GM23338 (cell line): Measurements from ENCODE around the gene SENP8. TPM values are rescaled to one million over a fixed set of nuclear protein-coding genes. Genes with fewer than 3 reads are reported as not detected.

ENCODE experiments used
- ATAC-seq: fragments of 200-7000 bp; cut with Tn5 transposase; 3 replicates; pipeline ENCODE4 v1.9.1; 2020
- DNase-seq: peaks from one replicate; pipeline ENCODE4 v3.0.0-alpha.2; 2015; ENCODE audit warnings: low spot score
- H2AFZ ChIP-seq: fragments of 200-600 bp; sonication (generic); 2 replicates; pipeline ENCODE4 v1.8.0; 2016; ENCODE audit warnings: antibody characterized with exemption, mild to moderate bottlenecking, moderate library complexity
- H3F3A ChIP-seq: fragments of 200-600 bp; sonication (generic); replicated peaks from 2 replicates; pipeline ENCODE4 v1.8.0; 2017; ENCODE audit warnings: antibody characterized with exemption, mixed run types, low read depth
- H3K27ac ChIP-seq: fragments of 200-600 bp; sonication (generic); 2 replicates; pipeline ENCODE4 v1.6.1; 2016; ENCODE audit warnings: low read depth
- H3K27me3 ChIP-seq: fragments of 200-600 bp; sonication (generic); 2 replicates; pipeline ENCODE4 v1.8.0; 2016; ENCODE audit warnings: mild to moderate bottlenecking, mixed run types, moderate library complexity; ENCODE audit not compliant: insufficient read depth
- H3K36me3 ChIP-seq: fragments of 200-600 bp; sonication (generic); 2 replicates; pipeline ENCODE4 v1.8.0; 2016; ENCODE audit warnings: mild to moderate bottlenecking; ENCODE audit not compliant: insufficient read depth
- H3K4me1 ChIP-seq: fragments of 200-600 bp; sonication (generic); 2 replicates; pipeline ENCODE4 v1.8.0; 2016; ENCODE audit warnings: mild to moderate bottlenecking, moderate library complexity; ENCODE audit not compliant: insufficient read depth
- H3K4me2 ChIP-seq: fragments of 200-600 bp; sonication (generic); 2 replicates; pipeline ENCODE4 v1.7.1; 2017; ENCODE audit warnings: mixed run types
- H3K4me3 ChIP-seq: fragments of 200-600 bp; sonication (generic); 2 replicates; pipeline ENCODE4 v1.6.1; 2016; ENCODE audit warnings: mixed run types
- H3K79me2 ChIP-seq: fragments of 200-600 bp; sonication (generic); replicated peaks from 2 replicates; pipeline ENCODE4 v1.8.0; 2017; ENCODE audit warnings: mild to moderate bottlenecking; ENCODE audit not compliant: insufficient read depth
- H3K9me2 ChIP-seq: fragments of 200-600 bp; sonication (generic); 2 replicates; pipeline ENCODE4 v1.8.0; 2017; ENCODE audit not compliant: insufficient read depth
- H4K20me1 ChIP-seq: fragments of 200-600 bp; sonication (generic); replicated peaks from 2 replicates; pipeline ENCODE4 v1.8.0; 2017; ENCODE audit warnings: mild to moderate bottlenecking; ENCODE audit not compliant: insufficient read depth
- H3K27ac Mint-ChIP-seq: 2 replicates; pipeline ENCODE4 v1.8.0; 2020; ENCODE audit warnings: inconsistent platforms, mild to moderate bottlenecking, moderate library complexity, mixed read lengths
- H3K27me3 Mint-ChIP-seq: 3 replicates; pipeline ENCODE4 v1.8.0; 2022; ENCODE audit warnings: low read depth, mild to moderate bottlenecking, moderate library complexity, mixed read lengths, inconsistent platforms; ENCODE audit not compliant: insufficient read depth, poor library complexity
- H3K36me3 Mint-ChIP-seq: 3 replicates; pipeline ENCODE4 v1.8.0; 2021; ENCODE audit warnings: low read depth, mild to moderate bottlenecking, inconsistent platforms, moderate library complexity, mixed read lengths
- H3K4me1 Mint-ChIP-seq: 3 replicates; pipeline ENCODE4 v1.8.0; 2020; ENCODE audit warnings: mild to moderate bottlenecking, inconsistent platforms, mixed read lengths
- H3K4me3 Mint-ChIP-seq: 3 replicates; pipeline ENCODE4 v1.8.0; 2021; ENCODE audit warnings: moderate library complexity, mild to moderate bottlenecking, inconsistent platforms, mixed read lengths
- H3K9me3 Mint-ChIP-seq: 3 replicates; pipeline ENCODE4 v1.8.0; 2020; ENCODE audit warnings: moderate library complexity, mild to moderate bottlenecking, inconsistent platforms, mixed read lengths
- CREB1 ChIP-seq: fragments of 250-450 bp; sonication (Bioruptor Pico); IDR thresholded peaks from 2 replicates; pipeline ENCODE4 v1.5.0; 2020; ENCODE audit warnings: low read depth, mild to moderate bottlenecking, moderate library complexity
- EZH2 ChIP-seq: fragments of 200-600 bp; sonication (generic); IDR thresholded peaks from one replicate; pipeline ENCODE4 v1.8.0; 2017; ENCODE audit warnings: antibody characterized with exemption, mild to moderate bottlenecking, low read depth; ENCODE audit not compliant: unreplicated experiment
- JUNB ChIP-seq: IDR thresholded peaks from one replicate; pipeline ENCODE4 v1.6.1; 2016; ENCODE audit warnings: antibody characterized with exemption; ENCODE audit not compliant: unreplicated experiment
- NANOG ChIP-seq: IDR thresholded peaks from 2 replicates; pipeline ENCODE4 v1.6.1; 2016; ENCODE audit warnings: antibody characterized with exemption, borderline replicate concordance
- POLR2AphosphoS5 ChIP-seq: IDR thresholded peaks from 2 replicates; pipeline ENCODE4 v1.6.1; 2016; ENCODE audit warnings: antibody characterized with exemption, low read depth
- STAT1 ChIP-seq: IDR thresholded peaks from one replicate; pipeline ENCODE4 v1.6.1; 2016; ENCODE audit warnings: antibody characterized with exemption; ENCODE audit not compliant: unreplicated experiment
- ZNF114 ChIP-seq: fragments of 250-450 bp; sonication (Bioruptor Pico); IDR thresholded peaks from 2 replicates; pipeline ENCODE4 v1.5.0; 2020; ENCODE audit warnings: mild to moderate bottlenecking, moderate library complexity
- ZNF331 ChIP-seq: fragments of 250-450 bp; sonication (Bioruptor Pico); IDR thresholded peaks from 2 replicates; pipeline ENCODE4 v1.5.0; 2020; ENCODE audit warnings: low read depth, mild to moderate bottlenecking, moderate library complexity
- polyA plus RNA-seq: library from polyadenylated mRNA; unstranded; fragments of >200 nt; fragmentation: Nextera tagmentation; extraction: Ambion mirVana; gene quantifications from 2 replicates; pipeline ENCODE4 v1.2.1, GENCODE V29; 2016
- total RNA-seq: library from RNA; depleted of rRNA; stranded (reverse); fragments of >200 nt; shearing (Covaris generic); gene quantifications from 2 replicates; pipeline ENCODE4 v1.2.3, GENCODE V29; 2014
- TF ChIP-seq, protein P1 (sequence below), 2 experiments: fragments of 200-600 bp in 1 of 2; sonication (generic) in 1 of 2; conservative IDR thresholded peaks; 2 replicates each; pipeline versions ENCODE4 v1.5.1 to v1.6.1; 2016 to 2017; ENCODE audit warnings: antibody characterized with exemption in 2 of 2, low read depth in 2 of 2, mild to moderate bottlenecking in 2 of 2, moderate library complexity in 1 of 2
- TF ChIP-seq, protein P2 (sequence below): IDR thresholded peaks from one replicate; pipeline ENCODE4 v1.6.1; 2018; ENCODE audit warnings: antibody characterized with exemption; ENCODE audit not compliant: unreplicated experiment
- TF ChIP-seq, protein P3 (sequence below): IDR thresholded peaks from 2 replicates; pipeline ENCODE4 v1.6.1; 2016; ENCODE audit warnings: antibody characterized with exemption
- TF ChIP-seq, protein P4 (sequence below): fragments of 250-450 bp; sonication (Bioruptor Pico); IDR thresholded peaks from 2 replicates; pipeline ENCODE4 v1.5.0; 2020; ENCODE audit warnings: mild to moderate bottlenecking, moderate library complexity

SENP8 gene
- total and polyA plus RNA-seq, 2 experiments from 2014 or later = 3.1 to 7.7 TPM

DNA sequence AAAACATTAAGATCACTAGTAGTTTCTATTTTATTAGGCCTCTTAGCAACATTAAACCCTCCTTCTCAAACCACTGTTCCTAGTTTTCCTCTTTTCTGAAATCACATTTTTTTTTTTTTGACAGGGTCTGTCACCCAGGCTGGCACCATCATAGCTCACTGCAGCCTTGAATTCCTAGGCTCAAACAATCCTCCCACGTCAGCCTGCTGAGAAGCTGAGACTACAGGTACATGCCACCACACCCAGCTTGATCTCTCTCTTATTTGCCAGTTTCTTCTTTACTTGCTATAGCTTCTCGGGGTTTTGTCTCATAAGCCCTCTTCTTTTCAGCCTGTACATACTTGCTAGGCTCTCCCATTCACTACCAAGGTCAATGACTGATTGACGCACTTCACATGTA lies 28.0 kb downstream of the SENP8 start:
- Mint-ChIP-seq H3K36me3 (no peaks in the 10 kb centered on the region), H3K9me3 (no peaks in the 10 kb centered on the region), H3K4me1 (no peaks in the 10 kb centered on the region), H3K27ac (no peak overlapping the region), H3K4me3 (no peak overlapping the region), H3K27me3 (peaks cover 6% of the 10 kb centered on the region)
- H3K27ac ChIP-seq = no peak overlapping the region
- DNase-seq (no peak), ATAC-seq (no peak)
- H3F3A ChIP-seq = no peaks in the 10 kb centered on the region
- no peak overlapping the region for H2AFZ ChIP-seq
- H3K27me3 ChIP-seq = no peaks in the 10 kb centered on the region
- H3K36me3 ChIP-seq = no peaks in the 10 kb centered on the region
- no peak overlapping the region for H3K4me2 ChIP-seq
- H3K9me2 ChIP-seq = no peaks in the 10 kb centered on the region
- no peaks in the 10 kb centered on the region for H3K4me1 ChIP-seq
- no peaks in the 10 kb centered on the region for H4K20me1 ChIP-seq
- TF ChIP-seq, protein P1, sequence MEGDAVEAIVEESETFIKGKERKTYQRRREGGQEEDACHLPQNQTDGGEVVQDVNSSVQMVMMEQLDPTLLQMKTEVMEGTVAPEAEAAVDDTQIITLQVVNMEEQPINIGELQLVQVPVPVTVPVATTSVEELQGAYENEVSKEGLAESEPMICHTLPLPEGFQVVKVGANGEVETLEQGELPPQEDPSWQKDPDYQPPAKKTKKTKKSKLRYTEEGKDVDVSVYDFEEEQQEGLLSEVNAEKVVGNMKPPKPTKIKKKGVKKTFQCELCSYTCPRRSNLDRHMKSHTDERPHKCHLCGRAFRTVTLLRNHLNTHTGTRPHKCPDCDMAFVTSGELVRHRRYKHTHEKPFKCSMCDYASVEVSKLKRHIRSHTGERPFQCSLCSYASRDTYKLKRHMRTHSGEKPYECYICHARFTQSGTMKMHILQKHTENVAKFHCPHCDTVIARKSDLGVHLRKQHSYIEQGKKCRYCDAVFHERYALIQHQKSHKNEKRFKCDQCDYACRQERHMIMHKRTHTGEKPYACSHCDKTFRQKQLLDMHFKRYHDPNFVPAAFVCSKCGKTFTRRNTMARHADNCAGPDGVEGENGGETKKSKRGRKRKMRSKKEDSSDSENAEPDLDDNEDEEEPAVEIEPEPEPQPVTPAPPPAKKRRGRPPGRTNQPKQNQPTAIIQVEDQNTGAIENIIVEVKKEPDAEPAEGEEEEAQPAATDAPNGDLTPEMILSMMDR (conservative IDR thresholded peaks at IDR 0.05; ENCODE audit: low read depth in 2 of 2) = no peak
- no peak for TF ChIP-seq POLR2AphosphoS5
- TF ChIP-seq, protein P2, sequence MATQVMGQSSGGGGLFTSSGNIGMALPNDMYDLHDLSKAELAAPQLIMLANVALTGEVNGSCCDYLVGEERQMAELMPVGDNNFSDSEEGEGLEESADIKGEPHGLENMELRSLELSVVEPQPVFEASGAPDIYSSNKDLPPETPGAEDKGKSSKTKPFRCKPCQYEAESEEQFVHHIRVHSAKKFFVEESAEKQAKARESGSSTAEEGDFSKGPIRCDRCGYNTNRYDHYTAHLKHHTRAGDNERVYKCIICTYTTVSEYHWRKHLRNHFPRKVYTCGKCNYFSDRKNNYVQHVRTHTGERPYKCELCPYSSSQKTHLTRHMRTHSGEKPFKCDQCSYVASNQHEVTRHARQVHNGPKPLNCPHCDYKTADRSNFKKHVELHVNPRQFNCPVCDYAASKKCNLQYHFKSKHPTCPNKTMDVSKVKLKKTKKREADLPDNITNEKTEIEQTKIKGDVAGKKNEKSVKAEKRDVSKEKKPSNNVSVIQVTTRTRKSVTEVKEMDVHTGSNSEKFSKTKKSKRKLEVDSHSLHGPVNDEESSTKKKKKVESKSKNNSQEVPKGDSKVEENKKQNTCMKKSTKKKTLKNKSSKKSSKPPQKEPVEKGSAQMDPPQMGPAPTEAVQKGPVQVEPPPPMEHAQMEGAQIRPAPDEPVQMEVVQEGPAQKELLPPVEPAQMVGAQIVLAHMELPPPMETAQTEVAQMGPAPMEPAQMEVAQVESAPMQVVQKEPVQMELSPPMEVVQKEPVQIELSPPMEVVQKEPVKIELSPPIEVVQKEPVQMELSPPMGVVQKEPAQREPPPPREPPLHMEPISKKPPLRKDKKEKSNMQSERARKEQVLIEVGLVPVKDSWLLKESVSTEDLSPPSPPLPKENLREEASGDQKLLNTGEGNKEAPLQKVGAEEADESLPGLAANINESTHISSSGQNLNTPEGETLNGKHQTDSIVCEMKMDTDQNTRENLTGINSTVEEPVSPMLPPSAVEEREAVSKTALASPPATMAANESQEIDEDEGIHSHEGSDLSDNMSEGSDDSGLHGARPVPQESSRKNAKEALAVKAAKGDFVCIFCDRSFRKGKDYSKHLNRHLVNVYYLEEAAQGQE = no peak
- TF ChIP-seq ZNF114 (CRISPR knock-in tag) = no peak
- no peak for TF ChIP-seq NANOG
- TF ChIP-seq ZNF331 (CRISPR knock-in tag) = no peak
- TF ChIP-seq JUNB = no peak
- TF ChIP-seq, protein P3, sequence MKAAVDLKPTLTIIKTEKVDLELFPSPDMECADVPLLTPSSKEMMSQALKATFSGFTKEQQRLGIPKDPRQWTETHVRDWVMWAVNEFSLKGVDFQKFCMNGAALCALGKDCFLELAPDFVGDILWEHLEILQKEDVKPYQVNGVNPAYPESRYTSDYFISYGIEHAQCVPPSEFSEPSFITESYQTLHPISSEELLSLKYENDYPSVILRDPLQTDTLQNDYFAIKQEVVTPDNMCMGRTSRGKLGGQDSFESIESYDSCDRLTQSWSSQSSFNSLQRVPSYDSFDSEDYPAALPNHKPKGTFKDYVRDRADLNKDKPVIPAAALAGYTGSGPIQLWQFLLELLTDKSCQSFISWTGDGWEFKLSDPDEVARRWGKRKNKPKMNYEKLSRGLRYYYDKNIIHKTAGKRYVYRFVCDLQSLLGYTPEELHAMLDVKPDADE = no peak
- no peak for TF ChIP-seq CREB1 (CRISPR knock-in tag)
- no peak for TF ChIP-seq EZH2
- TF ChIP-seq STAT1 = no peak
- TF ChIP-seq, protein P4, sequence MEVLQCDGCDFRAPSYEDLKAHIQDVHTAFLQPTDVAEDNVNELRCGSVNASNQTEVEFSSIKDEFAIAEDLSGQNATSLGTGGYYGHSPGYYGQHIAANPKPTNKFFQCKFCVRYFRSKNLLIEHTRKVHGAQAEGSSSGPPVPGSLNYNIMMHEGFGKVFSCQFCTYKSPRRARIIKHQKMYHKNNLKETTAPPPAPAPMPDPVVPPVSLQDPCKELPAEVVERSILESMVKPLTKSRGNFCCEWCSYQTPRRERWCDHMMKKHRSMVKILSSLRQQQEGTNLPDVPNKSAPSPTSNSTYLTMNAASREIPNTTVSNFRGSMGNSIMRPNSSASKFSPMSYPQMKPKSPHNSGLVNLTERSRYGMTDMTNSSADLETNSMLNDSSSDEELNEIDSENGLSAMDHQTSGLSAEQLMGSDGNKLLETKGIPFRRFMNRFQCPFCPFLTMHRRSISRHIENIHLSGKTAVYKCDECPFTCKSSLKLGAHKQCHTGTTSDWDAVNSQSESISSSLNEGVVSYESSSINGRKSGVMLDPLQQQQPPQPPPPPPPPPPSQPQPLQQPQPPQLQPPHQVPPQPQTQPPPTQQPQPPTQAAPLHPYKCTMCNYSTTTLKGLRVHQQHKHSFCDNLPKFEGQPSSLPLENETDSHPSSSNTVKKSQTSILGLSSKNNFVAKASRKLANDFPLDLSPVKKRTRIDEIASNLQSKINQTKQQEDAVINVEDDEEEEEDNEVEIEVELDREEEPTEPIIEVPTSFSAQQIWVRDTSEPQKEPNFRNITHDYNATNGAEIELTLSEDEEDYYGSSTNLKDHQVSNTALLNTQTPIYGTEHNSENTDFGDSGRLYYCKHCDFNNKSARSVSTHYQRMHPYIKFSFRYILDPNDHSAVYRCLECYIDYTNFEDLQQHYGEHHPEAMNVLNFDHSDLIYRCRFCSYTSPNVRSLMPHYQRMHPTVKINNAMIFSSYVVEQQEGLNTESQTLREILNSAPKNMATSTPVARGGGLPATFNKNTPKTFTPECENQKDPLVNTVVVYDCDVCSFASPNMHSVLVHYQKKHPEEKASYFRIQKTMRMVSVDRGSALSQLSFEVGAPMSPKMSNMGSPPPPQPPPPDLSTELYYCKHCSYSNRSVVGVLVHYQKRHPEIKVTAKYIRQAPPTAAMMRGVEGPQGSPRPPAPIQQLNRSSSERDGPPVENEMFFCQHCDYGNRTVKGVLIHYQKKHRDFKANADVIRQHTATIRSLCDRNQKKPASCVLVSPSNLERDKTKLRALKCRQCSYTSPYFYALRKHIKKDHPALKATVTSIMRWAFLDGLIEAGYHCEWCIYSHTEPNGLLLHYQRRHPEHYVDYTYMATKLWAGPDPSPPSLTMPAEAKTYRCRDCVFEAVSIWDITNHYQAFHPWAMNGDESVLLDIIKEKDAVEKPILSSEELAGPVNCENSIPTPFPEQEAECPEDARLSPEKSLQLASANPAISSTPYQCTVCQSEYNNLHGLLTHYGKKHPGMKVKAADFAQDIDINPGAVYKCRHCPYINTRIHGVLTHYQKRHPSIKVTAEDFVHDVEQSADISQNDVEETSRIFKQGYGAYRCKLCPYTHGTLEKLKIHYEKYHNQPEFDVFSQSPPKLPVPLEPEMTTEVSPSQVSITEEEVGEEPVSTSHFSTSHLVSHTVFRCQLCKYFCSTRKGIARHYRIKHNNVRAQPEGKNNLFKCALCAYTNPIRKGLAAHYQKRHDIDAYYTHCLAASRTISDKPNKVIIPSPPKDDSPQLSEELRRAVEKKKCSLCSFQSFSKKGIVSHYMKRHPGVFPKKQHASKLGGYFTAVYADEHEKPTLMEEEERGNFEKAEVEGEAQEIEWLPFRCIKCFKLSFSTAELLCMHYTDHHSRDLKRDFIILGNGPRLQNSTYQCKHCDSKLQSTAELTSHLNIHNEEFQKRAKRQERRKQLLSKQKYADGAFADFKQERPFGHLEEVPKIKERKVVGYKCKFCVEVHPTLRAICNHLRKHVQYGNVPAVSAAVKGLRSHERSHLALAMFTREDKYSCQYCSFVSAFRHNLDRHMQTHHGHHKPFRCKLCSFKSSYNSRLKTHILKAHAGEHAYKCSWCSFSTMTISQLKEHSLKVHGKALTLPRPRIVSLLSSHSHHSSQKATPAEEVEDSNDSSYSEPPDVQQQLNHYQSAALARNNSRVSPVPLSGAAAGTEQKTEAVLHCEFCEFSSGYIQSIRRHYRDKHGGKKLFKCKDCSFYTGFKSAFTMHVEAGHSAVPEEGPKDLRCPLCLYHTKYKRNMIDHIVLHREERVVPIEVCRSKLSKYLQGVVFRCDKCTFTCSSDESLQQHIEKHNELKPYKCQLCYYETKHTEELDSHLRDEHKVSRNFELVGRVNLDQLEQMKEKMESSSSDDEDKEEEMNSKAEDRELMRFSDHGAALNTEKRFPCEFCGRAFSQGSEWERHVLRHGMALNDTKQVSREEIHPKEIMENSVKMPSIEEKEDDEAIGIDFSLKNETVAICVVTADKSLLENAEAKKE (CRISPR knock-in tag) = no peak
- H3K4me3 ChIP-seq = no peak overlapping the region
- no peaks in the 10 kb centered on the region for H3K79me2 ChIP-seq
